Stimulated activated CD4-positive, alpha-beta T cell treated with anti-CD3 and anti-CD28 coated beads, TNF-alpha, amount 100 ng/mL, for 4 hours (primary cell): ENCODE results near the gene ACTR3C.
"Not testable (repeated sequence)": the region's sequence is repeated elsewhere in the genome, so short reads cannot be mapped to it uniquely, and the experiment has no call there.

ENCODE experiments used
- DNase-seq, 3 experiments: peaks; one replicate each; pipeline ENCODE4 v3.0.0-alpha.2; 2020; ENCODE audit warnings: low read depth in 3 of 3

Gene ACTR3C

GRCh38 chr7:150336746-150337145 lies 13.4 kb upstream of the ACTR3C start:
- DNase-seq: no peak

- no peak for DNase-seq
Observed at GRCh38 chr7:150335774-150336112, 12.4 kb upstream of the ACTR3C start.

- no peak for DNase-seq
Observed at GRCh38 chr7:150335108-150335773, 11.9 kb upstream of the ACTR3C start.

- no peak for DNase-seq
Observed at GRCh38 chr7:150334108-150334507, 10.8 kb upstream of the ACTR3C start.

- DNase-seq: no peak
Observed at GRCh38 chr7:150333659-150334058, 10.3 kb upstream of the ACTR3C start.

GRCh38 chr7:150332852-150333635 lies 9.7 kb upstream of the ACTR3C start:
- no peak for DNase-seq

GRCh38 chr7:150330211-150330885 lies 7.0 kb upstream of the ACTR3C start:
- DNase-seq: no peak

GRCh38 chr7:150329331-150330120 lies 6.2 kb upstream of the ACTR3C start:
- DNase-seq: no peak

GRCh38 chr7:150327308-150327707 lies 4.0 kb upstream of the ACTR3C start:
- DNase-seq: no peak

- DNase-seq: no peak
Observed at GRCh38 chr7:150326657-150327268, 3.4 kb upstream of the ACTR3C start.

- DNase-seq: no peak
Observed at GRCh38 chr7:150325901-150326300, 2.6 kb upstream of the ACTR3C start.

GRCh38 chr7:150325110-150325611 lies 1.8 kb upstream of the ACTR3C start:
- no peak for DNase-seq

- no peak for DNase-seq
Observed at GRCh38 chr7:150324373-150324961, 1.1 kb upstream of the ACTR3C start.

GRCh38 chr7:150323682-150324372 lies 482 bp upstream of the ACTR3C start:
- no peak for DNase-seq

- DNase-seq: peak in 1 of 3 experiments; percentile 45
Observed at GRCh38 chr7:150322114-150322832, 1.1 kb downstream of the ACTR3C start.

- no peak for DNase-seq
Observed at GRCh38 chr7:150321788-150322113, 1.6 kb downstream of the ACTR3C start.

- no peak for DNase-seq
Observed at GRCh38 chr7:150317748-150318444, 5.4 kb downstream of the ACTR3C start.

GRCh38 chr7:150316987-150317386 lies 6.4 kb downstream of the ACTR3C start:
- not testable (repeated sequence) for DNase-seq

- DNase-seq: no peak
Observed at GRCh38 chr7:150314639-150315239, 8.6 kb downstream of the ACTR3C start.
